ENCODE data around the gene PTPN11.
"Not testable (repeated sequence)": the region's sequence is repeated elsewhere in the genome, so short reads cannot be mapped to it uniquely, and the experiment has no call there.

PTPN11 gene

GRCh38 chr12:112381883-112382796 is 36.6 kb upstream of the PTPN11 start, which contains the start of gene HECTD4:
Gene HECTD4 (minus strand): TSS chr12:112382431. CDS start chr12:112382128, 303 bp downstream.
- H3K27me3 ChIP-seq: no peaks in the 10 kb centered on the region
- peak within 1 kb of the TSS; percentile 77 to 92 (median 90) for H3K27ac ChIP-seq
- H3K4me1 ChIP-seq: peaks cover 19 to 30% (median 28%) of the 10 kb centered on the region in 10 experiments
- H3K9me3 ChIP-seq (replicated peaks in 1 of 11): no peaks in the 10 kb centered on the region
- peaks cover 8 to 38% (median 17%) of the 10 kb centered on the region in 11 experiments; a peak in 15 of 22 replicates for H4K20me1 ChIP-seq
- H3K4me3 ChIP-seq: peak within 1 kb of the TSS; percentile 96 to 100 (median 98)
- TF ChIP-seq Cebpa-rat (IDR thresholded peaks at IDR 0.05): no peak
- peaks cover 0 to 4% (median 0%) of the 10 kb centered on the region in 11 experiments; a peak in 1 of 22 replicates for H3K36me3 ChIP-seq
- H3K9ac ChIP-seq: peak within 1 kb of the TSS; percentile 87 to 96 (median 94)
- peak within 1 kb of the TSS; percentile 77 to 98 (median 92) for H3K4me2 ChIP-seq

- Histone ChIP-seq H3K9me3 (replicated peaks in 1 of 11) (no peaks in the 10 kb centered on the region), H3K27me3 (no peaks in the 10 kb centered on the region), H3K4me1 (peaks cover 22 to 36% (median 33%) of the 10 kb centered on the region in 10 experiments), H3K36me3 (no peaks in the 10 kb centered on the region; a peak in 1 of 22 replicates), H3K27ac (peak overlapping the region in 10 of 11 experiments; percentile 77 to 92 (median 90); a peak in 17 of 22 replicates), H3K9ac (peak overlapping the region; percentile 87 to 96 (median 94); a peak in 21 of 22 replicates), H3K4me2 (peak overlapping the region; percentile 77 to 97 (median 88)), H3K4me3 (peak overlapping the region; percentile 96 to 100 (median 98)), H4K20me1 (peaks cover 8 to 32% (median 16%) of the 10 kb centered on the region in 11 experiments; a peak in 15 of 22 replicates)
- TF ChIP-seq Cebpa-rat (IDR thresholded peaks at IDR 0.05): no peak
Measured at GRCh38 chr12:112382866-112383265, 35.9 kb upstream of the PTPN11 start.

- no peaks in the 10 kb centered on the region for H3K9me3 ChIP-seq (replicated peaks in 1 of 11)
- H4K20me1 ChIP-seq: peaks cover 0 to 3% (median 0%) of the 10 kb centered on the region in 11 experiments; a peak in 2 of 22 replicates
- no peaks in the 10 kb centered on the region for H3K27me3 ChIP-seq
- H3K4me3 ChIP-seq: no peak overlapping the region
- TF ChIP-seq Cebpa-rat (IDR thresholded peaks at IDR 0.05): peak in 4 of 11 experiments; percentile 23 to 58 (median 44); a peak in 3 of 22 replicates
- peaks cover 11 to 28% (median 19%) of the 10 kb centered on the region in 10 experiments for H3K4me1 ChIP-seq
- no peaks in the 10 kb centered on the region for H3K36me3 ChIP-seq
- peak overlapping the region in 10 of 11 experiments; percentile 5 to 64 (median 40); a peak in 17 of 22 replicates for H3K9ac ChIP-seq
- H3K27ac ChIP-seq: peak overlapping the region in 9 of 11 experiments; percentile 20 to 75 (median 51); a peak in 14 of 22 replicates
- H3K4me2 ChIP-seq: peak overlapping the region in 10 of 11 experiments; percentile 44 to 81 (median 64); a peak in 21 of 22 replicates
Measured at GRCh38 chr12:112386726-112387125, 32.0 kb upstream of the PTPN11 start.

GRCh38 chr12:112389228-112389627 is 29.5 kb upstream of the PTPN11 start:
- Histone ChIP-seq H3K4me1 (peaks cover 11 to 23% (median 18%) of the 10 kb centered on the region in 10 experiments), H3K9me3 (replicated peaks in 1 of 11) (peaks cover under 1 to 5% (median 3%) of the 10 kb centered on the region in 11 experiments; a peak in 16 of 22 replicates), H3K27ac (no peak overlapping the region), H3K36me3 (no peaks in the 10 kb centered on the region), H3K4me2 (no peak overlapping the region), H3K27me3 (no peaks in the 10 kb centered on the region), H3K9ac (no peak overlapping the region), H3K4me3 (no peak overlapping the region), H4K20me1 (no peaks in the 10 kb centered on the region)
- no peak for TF ChIP-seq Cebpa-rat (IDR thresholded peaks at IDR 0.05)

GRCh38 chr12:112389922-112390654 is 28.7 kb upstream of the PTPN11 start:
- H3K36me3 ChIP-seq, H4K20me1 ChIP-seq: not testable (repeated sequence)
- peaks cover 11 to 23% (median 18%) of the 10 kb centered on the region in 10 experiments for H3K4me1 ChIP-seq

GRCh38 chr12:112393328-112393727 is 25.4 kb upstream of the PTPN11 start:
- no peak for TF ChIP-seq Cebpa-rat (IDR thresholded peaks at IDR 0.05)
- H3K4me1 ChIP-seq: peaks cover 0 to 3% (median 0%) of the 10 kb centered on the region in 10 experiments; a peak in 1 of 20 replicates
- no peaks in the 10 kb centered on the region for H3K36me3 ChIP-seq
- H3K27ac ChIP-seq: no peak overlapping the region
- no peak overlapping the region for H3K9ac ChIP-seq
- no peak overlapping the region for H3K4me2 ChIP-seq
- no peaks in the 10 kb centered on the region for H3K27me3 ChIP-seq
- H3K9me3 ChIP-seq (replicated peaks in 1 of 11): peaks cover 24 to 30% (median 26%) of the 10 kb centered on the region in 11 experiments
- H4K20me1 ChIP-seq: no peaks in the 10 kb centered on the region
- H3K4me3 ChIP-seq: no peak overlapping the region

More at GRCh38 chr12:112389922-112390654, 28.7 kb upstream of the PTPN11 start:
- peaks cover 9 to 13% (median 12%) of the 10 kb centered on the region in 11 experiments for H3K9me3 ChIP-seq (replicated peaks in 1 of 11)
- H3K27ac ChIP-seq, H3K27me3 ChIP-seq, H3K4me3 ChIP-seq, H3K9ac ChIP-seq, H3K4me2 ChIP-seq: not testable (repeated sequence)

- H3K4me3 ChIP-seq: no peak overlapping the region
- no peak overlapping the region for H3K4me2 ChIP-seq
- H4K20me1 ChIP-seq: peaks cover 21 to 31% (median 26%) of the 10 kb centered on the region in 11 experiments; a peak in 21 of 22 replicates
- TF ChIP-seq Cebpa-rat (IDR thresholded peaks at IDR 0.05): no peak
- H3K4me1 ChIP-seq: peaks cover 0 to 7% (median 2%) of the 10 kb centered on the region in 10 experiments; a peak in 11 of 20 replicates
- no peak overlapping the region for H3K27ac ChIP-seq
- no peak overlapping the region for H3K9ac ChIP-seq
- peaks cover 3 to 8% (median 4%) of the 10 kb centered on the region in 11 experiments for H3K9me3 ChIP-seq (replicated peaks in 1 of 11)
- H3K27me3 ChIP-seq: no peaks in the 10 kb centered on the region
- peaks cover 24 to 28% (median 26%) of the 10 kb centered on the region in 11 experiments for H3K36me3 ChIP-seq
Measured at GRCh38 chr12:112401054-112401453, 17.7 kb upstream of the PTPN11 start.

GRCh38 chr12:112401903-112402498 is 16.7 kb upstream of the PTPN11 start:
- TF ChIP-seq Cebpa-rat (IDR thresholded peaks at IDR 0.05): no peak
- H4K20me1 ChIP-seq: peaks cover 31 to 41% (median 35%) of the 10 kb centered on the region in 11 experiments
- no peak overlapping the region for H3K4me3 ChIP-seq
- H3K27me3 ChIP-seq: no peaks in the 10 kb centered on the region
- H3K4me1 ChIP-seq: peaks cover 7 to 16% (median 11%) of the 10 kb centered on the region in 10 experiments
- H3K9me3 ChIP-seq (replicated peaks in 1 of 11): peaks cover 0 to 3% (median 0%) of the 10 kb centered on the region in 11 experiments; a peak in 1 of 22 replicates
- H3K27ac ChIP-seq: no peak overlapping the region
- H3K4me2 ChIP-seq: no peak overlapping the region
- peaks cover 34 to 38% (median 36%) of the 10 kb centered on the region in 11 experiments for H3K36me3 ChIP-seq
- H3K9ac ChIP-seq: no peak overlapping the region

All from BLaER1 treated with 17β-estradiol and CSF1 and Interleukin-3, amounts not matched to agents 10 nM and 100 nM (cell line).